T-helper 2 cell treated with Interferon-gamma antibody and Interleukin-4, amounts not matched to agents 5 μg/mL and 100 μg/mL, for 36 hours (primary cell): ENCODE data around the gene CACNA2D1.

Experiments used
- DNase-seq: peaks from one replicate; pipeline ENCODE4 v3.0.0; 2021; ENCODE audit warnings: low spot score
- H3K27ac Mint-ChIP-seq: one replicate; pipeline ENCODE4 v1.8.0; 2021; ENCODE audit warnings: mild to moderate bottlenecking, mixed read lengths
- H3K27me3 Mint-ChIP-seq: one replicate; pipeline ENCODE4 v1.8.0; 2021; ENCODE audit warnings: low read depth, mixed read lengths
- H3K36me3 Mint-ChIP-seq: one replicate; pipeline ENCODE4 v1.8.0; 2021; ENCODE audit warnings: low read depth, mixed read lengths
- H3K4me1 Mint-ChIP-seq: one replicate; pipeline ENCODE4 v1.8.0; 2021; ENCODE audit warnings: low read depth, mixed read lengths
- H3K4me3 Mint-ChIP-seq: one replicate; pipeline ENCODE4 v1.8.0; 2022; ENCODE audit warnings: mild to moderate bottlenecking, moderate library complexity, mixed read lengths
- H3K9me3 Mint-ChIP-seq: one replicate; pipeline ENCODE4 v1.8.0; 2021; ENCODE audit warnings: mixed read lengths

CACNA2D1 gene

DNA sequence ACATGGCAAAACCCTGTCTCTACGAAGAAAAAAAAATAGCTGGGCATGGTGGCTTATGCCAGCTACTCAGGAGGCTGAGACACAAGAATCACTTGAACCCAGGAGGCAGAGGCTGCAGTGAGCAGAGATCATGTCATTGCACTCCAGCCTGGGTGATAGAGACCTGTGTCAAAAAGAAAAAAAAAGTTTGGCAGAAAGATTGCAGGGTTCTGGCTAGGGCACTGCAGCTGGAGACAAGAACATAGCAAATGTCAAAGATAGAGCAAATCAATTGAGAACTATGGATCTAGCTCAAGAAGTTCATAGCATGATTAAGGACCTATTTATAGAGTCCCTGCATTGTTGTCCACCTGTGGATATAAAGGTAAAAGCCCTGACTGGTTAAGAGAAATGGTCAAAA lies 79.5 kb downstream of the CACNA2D1 start:
- no peaks in the 10 kb centered on the region for H3K36me3 Mint-ChIP-seq
- H3K4me3 Mint-ChIP-seq = no peak overlapping the region
- H3K27me3 Mint-ChIP-seq = no peaks in the 10 kb centered on the region
- H3K27ac Mint-ChIP-seq = no peak overlapping the region
- no peaks in the 10 kb centered on the region for H3K4me1 Mint-ChIP-seq
- H3K9me3 Mint-ChIP-seq = no peaks in the 10 kb centered on the region
- DNase-seq = no peak

DNA sequence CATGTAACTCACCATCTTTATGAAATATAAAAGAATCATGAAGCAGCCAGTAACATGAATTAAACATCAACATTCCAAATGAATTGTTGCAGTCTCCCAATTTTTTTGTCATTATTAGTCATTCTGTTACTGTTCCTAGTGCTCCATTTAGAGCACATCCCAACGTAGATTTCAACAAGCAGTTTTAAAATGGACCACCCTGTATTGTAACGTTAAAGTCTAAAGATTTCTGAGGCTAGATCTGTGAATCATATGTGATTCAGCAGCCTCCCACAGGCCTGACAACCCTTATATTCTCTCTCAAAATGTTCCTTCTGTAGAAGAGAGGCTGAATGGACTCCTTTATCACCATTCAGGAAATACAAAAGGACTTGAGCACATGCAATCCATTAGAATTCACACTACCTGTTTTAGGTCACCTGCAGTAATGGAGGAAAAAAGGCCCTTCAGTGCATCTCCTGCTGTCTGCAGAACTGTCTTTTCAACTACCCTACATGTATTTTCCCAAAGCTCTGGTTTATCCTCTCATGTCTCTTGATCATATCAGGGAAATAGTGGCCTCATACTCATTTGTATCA lies 81.4 kb downstream of the CACNA2D1 start:
- Mint-ChIP-seq H3K36me3 (no peaks in the 10 kb centered on the region), H3K9me3 (no peaks in the 10 kb centered on the region)

DNA sequence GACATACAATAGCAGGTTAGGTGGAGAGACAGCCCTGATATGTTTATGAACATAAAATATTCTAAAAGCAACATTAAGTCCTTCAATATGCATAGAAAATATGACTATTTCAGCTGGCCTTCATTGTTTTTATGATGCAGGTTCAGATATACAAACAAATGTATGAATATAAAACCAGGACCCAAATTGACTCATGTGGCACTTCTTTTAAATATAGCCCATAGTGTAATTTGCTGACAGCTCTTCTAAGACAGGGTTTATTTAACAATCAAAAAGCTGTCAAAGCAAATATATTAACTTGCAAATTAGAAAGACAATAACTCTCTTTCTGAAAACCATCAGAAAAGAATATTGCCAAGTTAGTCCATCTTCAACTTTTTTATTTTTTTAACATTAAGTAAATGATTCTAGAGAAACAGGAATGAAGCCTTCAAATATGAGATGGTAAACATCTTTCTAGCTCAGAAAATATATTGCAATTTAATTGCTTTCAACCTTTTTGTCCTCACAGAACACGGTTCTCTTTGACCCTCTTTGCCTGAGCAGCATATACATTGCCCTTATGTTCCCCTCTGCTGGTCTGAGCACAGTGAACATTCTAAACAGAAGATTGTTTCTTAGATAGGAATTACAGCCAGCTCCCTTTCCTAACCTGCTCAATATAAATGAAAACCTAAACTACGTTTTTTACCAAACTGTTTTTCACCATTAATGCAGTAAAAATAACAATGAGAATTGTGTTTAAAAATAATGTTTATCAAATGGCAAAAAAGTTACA lies 82.8 kb downstream of the CACNA2D1 start:
- no peaks in the 10 kb centered on the region for H3K27me3 Mint-ChIP-seq
- H3K4me3 Mint-ChIP-seq = no peak overlapping the region
- no peak for DNase-seq
- no peaks in the 10 kb centered on the region for H3K9me3 Mint-ChIP-seq
- H3K4me1 Mint-ChIP-seq = no peaks in the 10 kb centered on the region
- no peaks in the 10 kb centered on the region for H3K36me3 Mint-ChIP-seq
- H3K27ac Mint-ChIP-seq = no peak overlapping the region

More for the DNA sequence above, 81.4 kb downstream of the CACNA2D1 start:
- no peak for DNase-seq
- Mint-ChIP-seq H3K4me1 (no peaks in the 10 kb centered on the region), H3K27ac (no peak overlapping the region), H3K27me3 (no peaks in the 10 kb centered on the region), H3K4me3 (no peak overlapping the region)

DNA sequence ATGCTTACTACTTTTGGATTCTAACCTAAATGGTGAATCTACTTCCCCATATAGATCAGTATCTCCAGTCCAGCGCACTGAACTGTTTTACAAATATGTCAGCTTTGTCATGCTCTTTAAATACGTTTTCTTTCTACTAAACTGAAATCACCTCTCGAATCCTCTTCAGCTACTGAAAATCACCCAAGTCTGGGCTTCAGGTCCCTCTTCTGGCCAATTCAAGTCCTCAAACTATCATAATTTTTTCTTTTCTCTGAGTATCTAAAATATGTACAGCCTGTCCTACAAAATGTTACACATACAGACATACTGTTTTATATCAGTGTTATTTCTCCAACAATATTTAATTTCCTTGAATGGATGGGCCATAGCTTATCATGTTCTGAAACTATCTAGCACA lies 84.2 kb downstream of the CACNA2D1 start:
- Mint-ChIP-seq H3K9me3 (no peaks in the 10 kb centered on the region), H3K27ac (no peak overlapping the region), H3K36me3 (no peaks in the 10 kb centered on the region), H3K4me1 (no peaks in the 10 kb centered on the region), H3K27me3 (no peaks in the 10 kb centered on the region), H3K4me3 (no peak overlapping the region)
- no peak for DNase-seq

DNA sequence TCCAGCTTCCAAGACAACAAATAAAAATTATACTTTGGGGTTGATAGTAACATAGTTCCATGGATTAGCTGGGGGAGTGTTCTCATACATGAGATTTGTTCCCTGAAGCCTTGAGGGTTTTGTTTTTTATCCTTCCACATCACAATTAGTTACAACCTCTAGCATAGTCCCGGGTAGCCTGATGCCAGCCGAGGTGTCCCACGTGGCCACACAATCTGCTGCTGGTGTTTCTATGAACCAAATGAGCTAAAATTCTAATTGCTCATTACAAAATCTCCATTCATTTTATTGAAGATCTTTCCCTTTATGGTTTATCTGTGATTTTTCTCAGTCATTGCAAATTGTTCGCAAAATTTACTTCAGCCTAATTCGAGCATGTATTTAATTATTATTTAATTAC lies 84.7 kb downstream of the CACNA2D1 start:
- Mint-ChIP-seq H3K4me3 (no peak overlapping the region), H3K27me3 (no peaks in the 10 kb centered on the region), H3K27ac (no peak overlapping the region), H3K36me3 (no peaks in the 10 kb centered on the region), H3K4me1 (no peaks in the 10 kb centered on the region), H3K9me3 (no peaks in the 10 kb centered on the region)
- no peak for DNase-seq

DNA sequence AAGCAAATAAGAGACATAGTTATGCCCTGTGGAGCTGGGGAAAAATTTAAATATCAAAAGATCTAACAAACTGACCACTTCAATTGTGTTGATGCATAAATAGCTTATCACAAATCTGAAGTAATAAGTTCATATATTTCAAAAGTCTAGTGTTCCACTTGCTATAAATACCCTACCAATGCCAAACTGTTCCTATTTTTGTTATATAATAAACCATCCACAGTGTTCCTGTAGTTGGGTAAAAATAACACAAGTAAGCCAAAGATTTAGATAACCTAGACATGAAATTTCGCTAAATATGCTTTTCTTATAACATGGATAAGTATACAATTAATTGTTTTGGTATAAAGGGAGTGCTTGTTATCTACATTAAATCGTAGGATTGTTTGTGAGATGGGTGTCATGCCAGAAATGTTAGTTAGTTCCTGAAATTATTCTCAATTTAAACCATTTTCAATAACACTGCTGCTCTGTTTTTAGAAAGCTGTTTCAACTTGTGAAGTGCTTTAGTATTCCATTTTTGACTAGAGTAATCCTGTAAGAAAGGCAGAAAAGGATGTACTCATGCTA lies 85.5 kb downstream of the CACNA2D1 start:
- no peaks in the 10 kb centered on the region for H3K27me3 Mint-ChIP-seq
- H3K4me1 Mint-ChIP-seq = no peaks in the 10 kb centered on the region
- DNase-seq = no peak
- no peaks in the 10 kb centered on the region for H3K9me3 Mint-ChIP-seq
- H3K4me3 Mint-ChIP-seq = no peak overlapping the region
- H3K27ac Mint-ChIP-seq = no peak overlapping the region
- no peaks in the 10 kb centered on the region for H3K36me3 Mint-ChIP-seq

DNA sequence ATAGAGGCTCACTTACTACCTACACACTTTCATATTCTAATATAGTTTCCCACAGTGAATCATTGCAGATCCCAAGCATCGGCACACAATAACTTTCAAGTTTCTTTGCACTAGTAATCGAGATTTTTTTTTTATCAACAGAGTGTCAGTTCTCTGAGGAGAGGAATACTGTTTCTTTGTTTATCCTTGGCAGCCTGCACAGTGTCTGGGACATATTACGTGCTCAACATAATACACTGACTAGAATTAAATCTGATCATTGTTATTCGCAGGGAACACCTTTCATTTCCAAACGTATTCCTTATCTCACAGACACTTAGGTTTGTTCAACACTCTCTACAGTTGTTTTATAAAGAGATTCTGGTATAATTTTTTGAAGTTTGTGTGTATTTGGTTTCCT lies 95.3 kb downstream of the CACNA2D1 start:
- Mint-ChIP-seq H3K9me3 (no peaks in the 10 kb centered on the region), H3K27ac (no peak overlapping the region), H3K4me1 (no peaks in the 10 kb centered on the region), H3K27me3 (no peaks in the 10 kb centered on the region), H3K36me3 (no peaks in the 10 kb centered on the region), H3K4me3 (no peak overlapping the region)
- no peak for DNase-seq

DNA sequence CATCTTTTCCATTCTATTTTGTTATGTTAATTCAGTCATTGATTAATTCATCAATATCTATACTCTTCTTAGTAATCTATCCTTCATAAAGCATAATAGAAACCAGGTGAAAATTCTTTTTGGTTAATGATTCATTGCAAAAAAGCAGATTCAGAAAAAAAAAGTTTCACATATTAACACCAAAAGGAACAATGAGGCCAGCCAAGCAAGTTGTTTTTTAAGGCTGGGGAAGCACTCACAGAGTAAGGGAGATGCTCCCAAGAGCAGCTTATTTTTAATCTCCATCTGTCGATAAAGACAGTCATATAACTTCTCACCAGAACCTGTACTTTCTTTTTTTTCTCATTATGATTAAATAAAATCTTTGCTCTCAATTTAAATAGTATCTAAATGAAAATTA lies 95.8 kb downstream of the CACNA2D1 start:
- no peak overlapping the region for H3K27ac Mint-ChIP-seq
- no peaks in the 10 kb centered on the region for H3K4me1 Mint-ChIP-seq
- no peak for DNase-seq
- H3K36me3 Mint-ChIP-seq = no peaks in the 10 kb centered on the region
- H3K27me3 Mint-ChIP-seq = no peaks in the 10 kb centered on the region
- H3K9me3 Mint-ChIP-seq = no peaks in the 10 kb centered on the region
- no peak overlapping the region for H3K4me3 Mint-ChIP-seq

DNA sequence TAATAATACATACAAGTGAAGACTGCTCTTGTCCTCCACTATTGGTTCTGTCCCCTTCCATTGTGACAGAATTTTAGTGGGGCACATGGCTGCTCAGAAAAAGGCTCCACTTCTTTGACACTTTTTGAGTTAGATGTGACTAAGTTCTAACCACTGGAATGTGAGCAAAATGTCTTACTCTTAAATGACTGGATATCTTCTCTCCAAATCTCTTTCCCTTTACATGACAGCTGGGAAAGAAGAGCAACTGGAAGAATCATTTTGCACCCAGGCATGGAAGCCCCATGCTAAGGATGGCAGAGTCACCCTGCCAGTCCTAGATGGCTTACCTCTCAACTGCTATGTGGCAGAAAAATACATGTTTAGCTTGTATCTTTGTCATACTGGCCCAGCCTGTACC lies 97.7 kb downstream of the CACNA2D1 start:
- H3K9me3 Mint-ChIP-seq = no peaks in the 10 kb centered on the region
- H3K27ac Mint-ChIP-seq = no peak overlapping the region
- H3K4me3 Mint-ChIP-seq = no peak overlapping the region
- H3K27me3 Mint-ChIP-seq = no peaks in the 10 kb centered on the region
- no peak for DNase-seq
- H3K4me1 Mint-ChIP-seq = no peaks in the 10 kb centered on the region
- H3K36me3 Mint-ChIP-seq = no peaks in the 10 kb centered on the region

DNA sequence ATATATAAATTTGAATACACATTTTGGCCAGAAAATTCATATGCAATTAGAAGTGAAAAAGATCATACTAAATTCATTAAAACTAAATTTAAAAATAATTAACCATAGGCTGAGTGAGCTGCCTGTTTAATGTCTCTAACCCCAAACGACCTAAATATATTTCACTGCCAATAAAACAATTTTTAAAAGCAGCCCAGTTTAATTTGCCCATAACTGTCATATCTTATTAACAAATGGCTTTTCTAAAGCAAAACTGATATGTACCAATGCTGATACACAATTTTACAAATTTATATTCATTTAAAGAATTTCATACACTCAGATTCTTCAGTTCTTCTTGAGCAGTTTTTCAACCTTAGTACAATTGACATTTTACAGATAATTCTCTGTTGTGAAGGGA lies 99.9 kb downstream of the CACNA2D1 start:
- H3K4me3 Mint-ChIP-seq = no peak overlapping the region
- DNase-seq = no peak
- H3K36me3 Mint-ChIP-seq = no peaks in the 10 kb centered on the region
- H3K27ac Mint-ChIP-seq = no peak overlapping the region
- H3K9me3 Mint-ChIP-seq = no peaks in the 10 kb centered on the region
- no peaks in the 10 kb centered on the region for H3K27me3 Mint-ChIP-seq
- H3K4me1 Mint-ChIP-seq = no peaks in the 10 kb centered on the region

DNA sequence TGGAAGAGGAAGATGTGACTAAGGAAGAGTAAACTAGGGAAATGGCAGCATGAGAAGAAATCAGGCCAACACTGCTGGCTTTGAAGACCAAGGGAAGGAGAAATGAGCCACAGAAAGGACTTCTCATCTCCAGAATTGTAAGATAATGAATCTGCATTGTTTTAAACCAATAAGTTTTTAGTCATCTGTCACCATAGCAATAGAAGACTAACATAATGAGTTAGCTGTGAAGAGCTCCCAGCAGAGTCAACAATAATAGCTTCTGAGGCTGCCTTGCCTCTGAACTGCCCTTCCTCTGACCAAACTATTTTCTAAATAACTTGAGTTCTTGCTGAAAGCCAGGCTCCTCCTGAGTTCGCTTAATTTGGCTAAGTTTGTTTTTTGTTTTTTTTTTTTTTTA lies 103.6 kb downstream of the CACNA2D1 start:
- no peak for DNase-seq
- Mint-ChIP-seq H3K27me3 (no peaks in the 10 kb centered on the region), H3K36me3 (no peaks in the 10 kb centered on the region), H3K9me3 (no peaks in the 10 kb centered on the region), H3K4me1 (no peaks in the 10 kb centered on the region), H3K4me3 (no peak overlapping the region), H3K27ac (no peak overlapping the region)

DNA sequence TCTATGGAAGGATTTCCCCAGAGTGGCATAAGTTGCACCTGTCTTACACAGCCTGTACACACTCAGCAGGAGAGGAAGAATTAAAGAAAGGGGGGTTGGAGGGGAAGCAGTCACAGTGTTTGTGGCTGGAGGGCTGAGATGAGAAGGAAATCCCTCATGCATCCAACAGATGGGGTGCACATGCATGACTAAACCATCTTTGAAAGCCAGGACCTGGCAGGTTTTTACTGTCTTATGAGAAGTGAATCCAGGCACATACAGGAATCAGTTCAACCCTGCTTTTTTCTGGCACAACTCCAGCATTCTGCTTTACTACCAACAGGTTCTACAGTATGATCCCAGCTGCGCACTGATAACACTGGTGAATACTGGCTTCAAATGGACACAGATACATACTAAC lies 107.7 kb downstream of the CACNA2D1 start:
- no peak overlapping the region for H3K27ac Mint-ChIP-seq
- no peaks in the 10 kb centered on the region for H3K27me3 Mint-ChIP-seq
- no peaks in the 10 kb centered on the region for H3K36me3 Mint-ChIP-seq
- DNase-seq = no peak
- H3K4me3 Mint-ChIP-seq = no peak overlapping the region
- H3K9me3 Mint-ChIP-seq = no peaks in the 10 kb centered on the region
- H3K4me1 Mint-ChIP-seq = no peaks in the 10 kb centered on the region

DNA sequence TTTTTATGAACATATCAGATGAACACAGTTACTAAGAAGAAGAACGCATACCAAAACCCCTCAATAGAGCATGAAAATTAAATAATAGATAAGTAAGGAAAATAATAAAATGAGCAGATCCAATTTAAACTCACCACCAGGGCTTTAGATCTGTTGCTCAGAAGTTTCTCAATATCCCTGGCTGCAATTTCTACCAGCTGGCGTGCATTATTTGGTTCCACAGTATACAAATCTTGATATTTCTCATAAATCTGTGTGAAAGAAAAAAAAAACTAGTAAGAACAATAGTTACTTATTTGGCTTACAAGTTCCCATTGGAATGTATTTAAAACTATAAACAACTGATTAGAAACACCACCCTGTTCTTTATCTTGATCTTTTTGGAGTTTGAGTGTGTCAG lies 108.6 kb downstream of the CACNA2D1 start:
- H3K4me1 Mint-ChIP-seq = no peaks in the 10 kb centered on the region
- H3K36me3 Mint-ChIP-seq = no peaks in the 10 kb centered on the region
- H3K27me3 Mint-ChIP-seq = no peaks in the 10 kb centered on the region
- DNase-seq = no peak
- H3K4me3 Mint-ChIP-seq = no peak overlapping the region
- H3K27ac Mint-ChIP-seq = no peak overlapping the region
- no peaks in the 10 kb centered on the region for H3K9me3 Mint-ChIP-seq

DNA sequence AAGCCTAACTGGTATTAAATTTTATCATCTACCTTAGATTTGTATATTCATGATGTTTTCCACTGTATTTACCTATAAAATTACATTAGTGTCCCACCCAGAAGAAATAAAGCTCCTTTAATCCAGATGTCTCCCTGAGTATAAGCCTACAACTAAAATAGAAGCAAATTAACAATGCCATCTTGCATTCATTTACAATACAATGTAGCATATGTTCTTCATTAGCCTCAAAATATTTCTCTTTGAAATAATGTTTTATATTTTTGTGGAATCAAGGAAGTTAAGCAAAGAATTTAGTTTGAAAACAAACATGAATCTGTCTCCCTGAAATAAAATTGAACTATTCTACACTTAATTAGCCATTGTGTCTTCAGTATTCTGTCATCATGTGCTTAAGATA lies 112.3 kb downstream of the CACNA2D1 start:
- no peak for DNase-seq
- H3K4me1 Mint-ChIP-seq = no peaks in the 10 kb centered on the region
- H3K4me3 Mint-ChIP-seq = no peak overlapping the region
- no peaks in the 10 kb centered on the region for H3K36me3 Mint-ChIP-seq
- H3K27me3 Mint-ChIP-seq = no peaks in the 10 kb centered on the region
- H3K27ac Mint-ChIP-seq = no peak overlapping the region
- H3K9me3 Mint-ChIP-seq = no peaks in the 10 kb centered on the region
